ENCODE results near the gene RAP2C.

DNA sequence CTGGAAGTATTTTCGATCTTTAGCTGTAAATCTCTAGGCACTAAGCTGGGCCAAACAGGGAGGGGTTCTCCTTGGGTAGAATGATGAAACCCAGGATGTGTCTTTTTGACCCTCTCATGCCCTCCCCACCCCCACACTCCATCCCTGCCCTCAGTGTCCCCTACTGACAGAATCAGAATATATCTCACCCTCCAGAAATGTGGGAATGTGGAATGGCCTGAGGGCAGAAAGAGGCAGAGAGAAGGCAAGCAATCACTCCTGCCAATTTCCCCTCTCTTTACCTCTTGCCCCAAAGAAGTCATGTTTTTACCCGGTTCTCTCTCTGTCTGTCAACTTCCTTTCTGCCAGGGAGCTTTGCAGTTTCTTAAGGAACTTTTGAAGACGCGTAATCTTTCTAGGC, 34.4 kb downstream of the RAP2C start:
- no peak for TF ChIP-seq POLR2A (IDR thresholded peaks at IDR 0.05)
- TF ChIP-seq, protein P1, sequence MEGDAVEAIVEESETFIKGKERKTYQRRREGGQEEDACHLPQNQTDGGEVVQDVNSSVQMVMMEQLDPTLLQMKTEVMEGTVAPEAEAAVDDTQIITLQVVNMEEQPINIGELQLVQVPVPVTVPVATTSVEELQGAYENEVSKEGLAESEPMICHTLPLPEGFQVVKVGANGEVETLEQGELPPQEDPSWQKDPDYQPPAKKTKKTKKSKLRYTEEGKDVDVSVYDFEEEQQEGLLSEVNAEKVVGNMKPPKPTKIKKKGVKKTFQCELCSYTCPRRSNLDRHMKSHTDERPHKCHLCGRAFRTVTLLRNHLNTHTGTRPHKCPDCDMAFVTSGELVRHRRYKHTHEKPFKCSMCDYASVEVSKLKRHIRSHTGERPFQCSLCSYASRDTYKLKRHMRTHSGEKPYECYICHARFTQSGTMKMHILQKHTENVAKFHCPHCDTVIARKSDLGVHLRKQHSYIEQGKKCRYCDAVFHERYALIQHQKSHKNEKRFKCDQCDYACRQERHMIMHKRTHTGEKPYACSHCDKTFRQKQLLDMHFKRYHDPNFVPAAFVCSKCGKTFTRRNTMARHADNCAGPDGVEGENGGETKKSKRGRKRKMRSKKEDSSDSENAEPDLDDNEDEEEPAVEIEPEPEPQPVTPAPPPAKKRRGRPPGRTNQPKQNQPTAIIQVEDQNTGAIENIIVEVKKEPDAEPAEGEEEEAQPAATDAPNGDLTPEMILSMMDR (IDR thresholded peaks at IDR 0.05 in 4 of 5, conservative IDR thresholded peaks at IDR 0.05 in 1 of 5) = no peak
